Stimulated activated CD4-positive, alpha-beta T cell treated with anti-CD3 and anti-CD28 coated beads, Interleukin-12 subunit alpha, Interleukin-12 subunit beta, amount 100 ng/mL, for 48 hours (primary cell): Measurements from ENCODE around the gene DHRS12.
A peak's percentile ranks its signal among the peaks of the same experiment; 100 is the strongest.

Experiments
- DNase-seq, 3 donors: peaks; one replicate each; pipeline ENCODE4 v3.0.0-alpha.2; 2020; ENCODE audit warnings: low read depth in 2 of 3, low spot score in 1 of 3

Gene DHRS12

DNA sequence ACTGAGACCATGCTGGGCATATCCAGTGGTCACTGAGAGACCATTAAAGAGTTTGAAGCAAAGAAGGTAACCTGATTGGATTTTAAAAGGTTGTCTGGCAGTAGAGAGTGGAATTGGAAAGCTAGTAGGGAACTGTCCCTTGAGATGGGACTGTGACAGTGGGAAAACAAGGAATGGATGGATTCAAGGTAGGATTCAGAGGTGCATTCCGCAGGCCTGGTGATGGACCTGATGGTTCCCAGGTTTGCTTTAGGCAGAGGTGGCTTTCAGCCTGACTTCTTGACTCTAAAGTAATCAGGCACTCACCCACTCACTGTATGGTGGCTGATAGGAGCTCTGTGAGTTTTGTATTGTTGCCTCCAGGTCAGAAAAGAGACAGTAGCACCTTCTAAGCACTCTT lies 73.0 kb downstream of the DHRS12 start:
- no peak for DNase-seq

DNA sequence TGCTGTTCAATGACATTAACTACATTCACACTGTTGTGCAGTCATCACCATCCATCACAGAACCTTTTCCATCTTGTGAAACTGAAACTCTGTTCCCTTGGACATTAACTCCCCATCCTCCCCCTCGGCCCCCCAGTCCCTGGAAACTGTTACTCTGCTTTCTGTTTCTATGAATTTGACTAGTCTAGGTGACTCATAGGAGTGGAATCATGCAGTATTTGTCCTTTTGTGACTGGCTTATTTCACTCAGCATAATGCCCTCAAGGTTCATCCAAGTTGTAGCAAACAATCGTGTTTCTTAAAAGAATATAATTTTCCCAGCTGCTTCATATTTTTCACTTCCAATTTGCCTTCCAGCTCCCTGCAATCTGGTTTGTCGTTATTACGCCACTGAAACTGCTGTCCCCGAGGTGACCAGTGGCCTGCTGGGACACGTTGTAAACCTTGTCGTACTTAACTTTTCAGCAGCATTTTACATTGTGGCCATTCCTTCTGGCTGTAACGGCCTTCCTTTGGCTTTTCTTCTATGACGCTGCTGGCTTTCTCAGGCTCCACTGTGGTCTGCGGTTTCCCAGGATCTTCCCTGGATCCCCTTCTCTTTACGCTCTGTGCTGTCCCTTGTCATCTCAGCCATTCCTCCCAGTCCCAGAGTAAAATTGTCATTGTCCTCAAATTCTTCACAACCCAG lies 74.0 kb downstream of the DHRS12 start:
- DNase-seq, result peak; percentile 31 to 44 (median 43)

DNA sequence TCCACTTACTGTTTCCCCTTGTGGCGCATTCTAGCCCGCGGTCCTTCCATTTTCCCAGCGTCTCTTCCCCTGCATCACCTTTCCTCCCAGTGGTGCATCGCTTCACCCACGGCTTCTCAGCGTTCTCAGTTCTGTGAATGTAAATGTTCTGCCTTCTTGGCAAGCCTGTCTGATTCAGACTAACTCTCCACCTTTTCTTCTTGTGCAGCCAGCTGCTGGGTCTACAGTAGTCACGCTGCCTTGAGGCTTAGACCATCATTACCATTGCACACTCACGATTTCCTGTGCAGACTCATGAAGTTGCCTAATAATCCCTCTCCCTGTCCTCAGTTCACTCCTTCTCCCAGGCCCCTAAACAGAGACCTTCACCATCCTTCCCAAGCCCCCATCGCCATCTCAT lies 75.0 kb downstream of the DHRS12 start:
- DNase-seq, result no peak

GRCh38 chr13:51728275-51728673 lies 75.7 kb downstream of the DHRS12 start:
- no peak for DNase-seq

GRCh38 chr13:51727634-51728274 lies 76.2 kb downstream of the DHRS12 start:
- no peak for DNase-seq

GRCh38 chr13:51726446-51727193 lies 77.3 kb downstream of the DHRS12 start:
- no peak for DNase-seq

GRCh38 chr13:51724721-51725120 lies 79.2 kb downstream of the DHRS12 start:
- DNase-seq, result no peak

DNA sequence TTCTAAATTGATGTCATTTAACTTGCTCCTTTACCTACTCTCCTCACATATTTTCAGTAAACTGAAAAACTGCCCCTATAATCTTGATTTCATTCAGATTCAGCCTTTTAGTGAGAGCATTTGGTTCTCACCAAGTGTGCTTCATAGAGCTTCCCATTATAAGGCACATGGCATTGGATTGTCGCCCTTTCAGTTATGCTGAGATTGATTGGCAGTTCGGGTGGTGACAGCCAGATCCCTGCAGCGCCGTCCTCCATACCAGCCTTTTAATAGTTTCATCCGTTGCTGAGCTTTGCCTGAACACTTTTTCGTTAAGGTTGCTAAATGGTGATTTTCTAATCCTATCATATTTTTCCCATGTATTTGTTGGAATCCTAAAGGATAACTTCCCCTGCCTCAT lies 80.4 kb downstream of the DHRS12 start:
- no peak for DNase-seq

GRCh38 chr13:51721496-51721895 lies 82.5 kb downstream of the DHRS12 start:
- no peak for DNase-seq

GRCh38 chr13:51719394-51719793 lies 84.6 kb downstream of the DHRS12 start:
- DNase-seq, result no peak
